ENCODE data around the gene KANTR.

KANTR gene

GRCh38 chrX:53077207-53078197 is 16.4 kb upstream of the KANTR start:
- no peaks in the 10 kb centered on the region for H4K20me1 ChIP-seq (ENCODE audit: low read depth, low read length)
- H3K4me3 ChIP-seq (ENCODE audit: insufficient read depth, low read length, poor library complexity, severe bottlenecking): no peak overlapping the region
- no peak overlapping the region for H2AFZ ChIP-seq (ENCODE audit: low read depth, low read length, severe bottlenecking)
- H3K79me2 ChIP-seq (ENCODE audit: insufficient read depth, low read length): 0 out of 2 replicates have a peak, but pooled peaks cover 1% of the 10 kb centered on the region
- no peak for TF ChIP-seq CTCF (IDR thresholded peaks at IDR 0.05; ENCODE audit: insufficient read depth, low read length, poor library complexity, severe bottlenecking)
- TF ChIP-seq EZH2phosphoT487 (conservative IDR thresholded peaks at IDR 0.05; ENCODE audit: low read length): no peak
- H3F3A ChIP-seq (ENCODE audit: insufficient read depth): peaks cover 13% of the 10 kb centered on the region
- H3K9me2 ChIP-seq (replicated peaks; ENCODE audit: insufficient read depth, low read length): no peaks in the 10 kb centered on the region
- no peak overlapping the region for H3K27ac ChIP-seq (ENCODE audit: low read depth, low read length)
- H3K9me3 ChIP-seq (ENCODE audit: insufficient read depth, low read length): no peaks in the 10 kb centered on the region
- H3K36me3 ChIP-seq (ENCODE audit: low read length): no peaks in the 10 kb centered on the region
- no peak overlapping the region for H3K4me2 ChIP-seq (ENCODE audit: low read depth, low read length, poor library complexity, severe bottlenecking)
- H3K27me3 ChIP-seq (ENCODE audit: low read length): no peaks in the 10 kb centered on the region
- H3K9ac ChIP-seq (ENCODE audit: low read length): no peak overlapping the region

- Histone ChIP-seq H3K9me3 (ENCODE audit: insufficient read depth, low read length) (no peaks in the 10 kb centered on the region), H3K79me2 (ENCODE audit: insufficient read depth, low read length) (peaks cover 14% of the 10 kb centered on the region; the same call in 1 of the 2 replicates), H3K27me3 (ENCODE audit: low read length) (no peaks in the 10 kb centered on the region), H3K4me2 (ENCODE audit: low read depth, low read length, poor library complexity, severe bottlenecking) (no peak overlapping the region), H3K4me3 (ENCODE audit: insufficient read depth, low read length, poor library complexity, severe bottlenecking) (no peak overlapping the region), H3K27ac (ENCODE audit: low read depth, low read length) (no peak overlapping the region), H3F3A (ENCODE audit: insufficient read depth) (peaks cover 9% of the 10 kb centered on the region; the same call in 1 of the 2 replicates), H2AFZ (ENCODE audit: low read depth, low read length, severe bottlenecking) (no peak overlapping the region), H3K9me2 (replicated peaks; ENCODE audit: insufficient read depth, low read length) (no peaks in the 10 kb centered on the region), H3K36me3 (ENCODE audit: low read length) (no peaks in the 10 kb centered on the region), H3K9ac (ENCODE audit: low read length) (no peak overlapping the region), H4K20me1 (ENCODE audit: low read depth, low read length) (no peaks in the 10 kb centered on the region)
- no peak for TF ChIP-seq CTCF (IDR thresholded peaks at IDR 0.05; ENCODE audit: insufficient read depth, low read length, poor library complexity, severe bottlenecking)
- no peak for TF ChIP-seq EZH2phosphoT487 (conservative IDR thresholded peaks at IDR 0.05; ENCODE audit: low read length)
These were observed 15.0 kb upstream of the KANTR start for GRCh38 chrX:53078943-53079342.

- Histone ChIP-seq H3K4me3 (ENCODE audit: insufficient read depth, low read length, poor library complexity, severe bottlenecking) (no peak overlapping the region), H3F3A (ENCODE audit: insufficient read depth) (peaks cover 9% of the 10 kb centered on the region; the same call in 1 of the 2 replicates), H3K27me3 (ENCODE audit: low read length) (no peaks in the 10 kb centered on the region), H3K79me2 (ENCODE audit: insufficient read depth, low read length) (peaks cover 14% of the 10 kb centered on the region; the same call in 1 of the 2 replicates), H4K20me1 (ENCODE audit: low read depth, low read length) (no peaks in the 10 kb centered on the region), H3K9ac (ENCODE audit: low read length) (no peak overlapping the region), H3K36me3 (ENCODE audit: low read length) (no peaks in the 10 kb centered on the region), H3K9me2 (replicated peaks; ENCODE audit: insufficient read depth, low read length) (no peaks in the 10 kb centered on the region), H3K9me3 (ENCODE audit: insufficient read depth, low read length) (no peaks in the 10 kb centered on the region), H2AFZ (ENCODE audit: low read depth, low read length, severe bottlenecking) (no peak overlapping the region), H3K27ac (ENCODE audit: low read depth, low read length) (no peak overlapping the region), H3K4me2 (ENCODE audit: low read depth, low read length, poor library complexity, severe bottlenecking) (no peak overlapping the region)
- TF ChIP-seq CTCF (IDR thresholded peaks at IDR 0.05; ENCODE audit: insufficient read depth, low read length, poor library complexity, severe bottlenecking) (no peak), EZH2phosphoT487 (conservative IDR thresholded peaks at IDR 0.05; ENCODE audit: low read length) (no peak)
These were observed 13.0 kb upstream of the KANTR start for GRCh38 chrX:53080628-53081580.
